Hepatocyte (in vitro differentiated cells): ENCODE results near the gene OR52E1.

ENCODE experiments used
- EZH2 ChIP-seq: fragments of 200-600 bp; sonication (generic); IDR thresholded peaks from 2 replicates; pipeline ENCODE4 v1.6.1; 2016; ENCODE audit warnings: antibody characterized with exemption, mild to moderate bottlenecking, borderline replicate concordance
- EZH2phosphoT487 ChIP-seq: fragments of 200-600 bp; sonication (generic); IDR thresholded peaks from one replicate; pipeline ENCODE4 v1.6.1; 2018; ENCODE audit warnings: antibody characterized with exemption, mild to moderate bottlenecking, low read depth, moderate library complexity; ENCODE audit not compliant: unreplicated experiment, severe bottlenecking
- TF ChIP-seq, protein P1 (sequence below): fragments of 200-600 bp; sonication (generic); IDR thresholded peaks from 2 replicates; pipeline ENCODE4 v1.5.1; 2016; ENCODE audit warnings: antibody characterized with exemption, mild to moderate bottlenecking; ENCODE audit not compliant: poor library complexity

DNA sequence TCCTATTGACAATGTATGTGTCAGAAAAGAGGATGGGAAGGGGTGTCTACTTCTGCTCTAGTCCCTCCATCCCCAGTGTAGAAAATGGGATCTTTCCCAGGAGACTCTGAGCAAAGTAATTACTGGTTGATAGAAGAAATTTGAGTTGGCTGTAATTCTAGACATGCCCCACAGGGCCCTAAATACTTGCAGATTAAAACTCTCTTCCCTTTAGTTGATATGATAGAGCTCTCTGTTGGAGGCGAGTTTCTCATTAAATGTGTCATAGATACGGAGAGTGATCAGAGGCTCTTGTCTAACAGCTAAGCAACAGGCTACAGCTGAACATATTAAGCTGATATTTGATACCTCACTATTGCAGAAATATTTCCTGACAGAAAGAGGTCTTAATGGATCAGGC, 32.9 kb downstream of the OR52E1 start:
- no peak for TF ChIP-seq EZH2
- TF ChIP-seq, protein P1, sequence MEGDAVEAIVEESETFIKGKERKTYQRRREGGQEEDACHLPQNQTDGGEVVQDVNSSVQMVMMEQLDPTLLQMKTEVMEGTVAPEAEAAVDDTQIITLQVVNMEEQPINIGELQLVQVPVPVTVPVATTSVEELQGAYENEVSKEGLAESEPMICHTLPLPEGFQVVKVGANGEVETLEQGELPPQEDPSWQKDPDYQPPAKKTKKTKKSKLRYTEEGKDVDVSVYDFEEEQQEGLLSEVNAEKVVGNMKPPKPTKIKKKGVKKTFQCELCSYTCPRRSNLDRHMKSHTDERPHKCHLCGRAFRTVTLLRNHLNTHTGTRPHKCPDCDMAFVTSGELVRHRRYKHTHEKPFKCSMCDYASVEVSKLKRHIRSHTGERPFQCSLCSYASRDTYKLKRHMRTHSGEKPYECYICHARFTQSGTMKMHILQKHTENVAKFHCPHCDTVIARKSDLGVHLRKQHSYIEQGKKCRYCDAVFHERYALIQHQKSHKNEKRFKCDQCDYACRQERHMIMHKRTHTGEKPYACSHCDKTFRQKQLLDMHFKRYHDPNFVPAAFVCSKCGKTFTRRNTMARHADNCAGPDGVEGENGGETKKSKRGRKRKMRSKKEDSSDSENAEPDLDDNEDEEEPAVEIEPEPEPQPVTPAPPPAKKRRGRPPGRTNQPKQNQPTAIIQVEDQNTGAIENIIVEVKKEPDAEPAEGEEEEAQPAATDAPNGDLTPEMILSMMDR: no peak
- TF ChIP-seq EZH2phosphoT487: no peak
